IMR-90 (cell line): ENCODE measurements around the gene KPNA3. TPM values are rescaled to one million over a fixed set of nuclear protein-coding genes. Genes with fewer than 3 reads are reported as not detected.

ENCODE experiments used
- ATAC-seq: fragments of 200-7000 bp; cut with Tn5 transposase; 2 replicates; pipeline ENCODE4 v1.9.1; 2020; ENCODE audit warnings: low read depth, mild to moderate bottlenecking, moderate library complexity
- BruUV-seq: library from RNA; stranded (reverse); fragments of 400-500 nt; replicated peaks from 2 replicates; lab custom pipeline; 2021; lab: Mats Ljungman, UMichigan
- CTCF ChIA-PET: fragments of 300-600 bp; formaldehyde crosslinking; extraction: SDS; loops from one replicate; lab custom pipeline; 2021; ENCODE audit warnings: antibody characterized with exemption; lab: Yijun Ruan, JAX
- POLR2A ChIA-PET: fragments of 300-600 bp; sonication (Branson Sonifier 250); formaldehyde crosslinking; loops from one replicate; lab custom pipeline; 2022; ENCODE audit warnings: antibody characterized with exemption; ENCODE audit not compliant: unreplicated experiment; lab: Charles Lee
- DNase-seq: peaks from one replicate; pipeline ENCODE4 v3.0.0; 2013
- H2AFZ ChIP-seq: replicated peaks from 2 replicates; pipeline ENCODE3; 2013; ENCODE audit warnings: low read length, mild to moderate bottlenecking; ENCODE audit not compliant: poor library complexity
- H2AK5ac ChIP-seq: 2 replicates; pipeline ENCODE4 v1.6.1; 2013; ENCODE audit warnings: low read depth, low read length, inconsistent platforms
- H2AK9ac ChIP-seq: replicated peaks from 2 replicates; pipeline ENCODE3; 2013; ENCODE audit warnings: mild to moderate bottlenecking, low read depth, low read length, moderate library complexity; ENCODE audit not compliant: poor library complexity
- H2BK120ac ChIP-seq: 2 replicates; pipeline ENCODE4 v1.6.1; 2013; ENCODE audit warnings: low read depth, low read length, inconsistent platforms
- H2BK15ac ChIP-seq: 3 replicates; pipeline ENCODE4 v1.6.1; 2013; ENCODE audit warnings: low read depth, low read length, inconsistent platforms
- H2BK20ac ChIP-seq: 2 replicates; pipeline ENCODE4 v1.6.1; 2013; ENCODE audit warnings: low read depth, mild to moderate bottlenecking, inconsistent platforms, low read length, moderate library complexity
- H2BK5ac ChIP-seq: 2 replicates; pipeline ENCODE4 v1.6.1; 2013; ENCODE audit warnings: mild to moderate bottlenecking, low read depth, low read length, inconsistent platforms; ENCODE audit not compliant: poor library complexity, severe bottlenecking
- H3K14ac ChIP-seq: replicated peaks from 2 replicates; pipeline ENCODE4 v1.6.1; 2013; ENCODE audit warnings: low read depth, low read length, inconsistent platforms
- H3K18ac ChIP-seq: 2 replicates; pipeline ENCODE4 v1.6.1; 2013; ENCODE audit warnings: low read depth, low read length, control low read depth
- H3K23ac ChIP-seq: 2 replicates; pipeline ENCODE4 v1.6.1; 2013; ENCODE audit warnings: low read depth, low read length, inconsistent platforms
- H3K27ac ChIP-seq: 2 replicates; pipeline ENCODE4 v1.5.1; 2013; ENCODE audit warnings: mild to moderate bottlenecking, control low read depth, low read length; ENCODE audit not compliant: insufficient read depth
- H3K27me3 ChIP-seq: 2 replicates; pipeline ENCODE4 v1.6.1; 2013; ENCODE audit warnings: low read length; ENCODE audit not compliant: control insufficient read depth, insufficient read depth
- H3K36me3 ChIP-seq: 2 replicates; pipeline ENCODE4 v1.6.1; 2013; ENCODE audit warnings: low read length, mixed read lengths; ENCODE audit not compliant: control insufficient read depth, insufficient read depth
- H3K4ac ChIP-seq: 2 replicates; pipeline ENCODE4 v1.6.1; 2013; ENCODE audit warnings: low read depth, low read length, inconsistent platforms
- H3K4me1 ChIP-seq: 2 replicates; pipeline ENCODE4 v1.6.1; 2013; ENCODE audit warnings: low read length, mixed read lengths; ENCODE audit not compliant: control insufficient read depth, insufficient read depth
- H3K4me2 ChIP-seq: 2 replicates; pipeline ENCODE4 v1.6.1; 2013; ENCODE audit warnings: low read depth, mild to moderate bottlenecking, control low read depth, low read length, moderate library complexity
- H3K4me3 ChIP-seq: 2 replicates; pipeline ENCODE4 v1.5.1; 2013; ENCODE audit warnings: low read depth, mild to moderate bottlenecking, control low read depth, low read length, moderate library complexity; ENCODE audit not compliant: insufficient read depth
- H3K56ac ChIP-seq: 2 replicates; pipeline ENCODE4 v1.6.1; 2013; ENCODE audit warnings: low read length, inconsistent platforms; ENCODE audit not compliant: insufficient read depth; ENCODE audit errors: extremely low read depth
- H3K79me1 ChIP-seq, 2 experiments: 2 replicates each; pipeline ENCODE4 v1.6.1; 2013; ENCODE audit warnings: low read length in 2 of 2, inconsistent platforms in 1 of 2, low read depth in 1 of 2
- H3K9ac ChIP-seq: 2 replicates; pipeline ENCODE4 v1.6.1; 2013; ENCODE audit warnings: low read depth, low read length, control low read depth
- H3K9me1 ChIP-seq: 2 replicates; pipeline ENCODE4 v1.6.1; 2013; ENCODE audit warnings: low read length, inconsistent platforms; ENCODE audit not compliant: insufficient read depth
- H3K9me3 ChIP-seq: 2 replicates; pipeline ENCODE4 v1.6.1; 2013; ENCODE audit warnings: low read length; ENCODE audit not compliant: control insufficient read depth, insufficient read depth
- H4K20me1 ChIP-seq: 2 replicates; pipeline ENCODE4 v1.6.1; 2013; ENCODE audit warnings: low read length, inconsistent platforms; ENCODE audit not compliant: insufficient read depth
- H4K5ac ChIP-seq: 2 replicates; pipeline ENCODE4 v1.6.1; 2013; ENCODE audit warnings: mild to moderate bottlenecking, low read depth, low read length, control low read depth
- H4K8ac ChIP-seq, 2 experiments: 2 replicates each; pipeline ENCODE4 v1.6.1; 2013; ENCODE audit warnings: low read depth in 2 of 2, low read length in 2 of 2, control low read depth in 1 of 2, inconsistent platforms in 1 of 2
- H4K91ac ChIP-seq: 2 replicates; pipeline ENCODE4 v1.6.1; 2013; ENCODE audit warnings: low read depth, low read length, inconsistent platforms; ENCODE audit not compliant: insufficient read depth
- CEBPB ChIP-seq: IDR thresholded peaks from 2 replicates; pipeline ENCODE4 v1.6.1; 2012; ENCODE audit warnings: low read depth, low read length, improper control_type of control experiment
- CHD1 ChIP-seq: IDR thresholded peaks from 2 replicates; pipeline ENCODE4 v1.6.1; 2012; ENCODE audit warnings: low read depth, low read length, improper control_type of control experiment
- ELK1 ChIP-seq: fragments of 150-350 bp; IDR thresholded peaks from 2 replicates; pipeline ENCODE4 v1.6.1; 2016; ENCODE audit warnings: low read depth, mild to moderate bottlenecking, low read length, moderate library complexity, borderline replicate concordance
- FOS ChIP-seq: fragments of 150-350 bp; IDR thresholded peaks from 2 replicates; pipeline ENCODE4 v1.6.1; 2016; ENCODE audit warnings: low read depth, low read length
- MAZ ChIP-seq: IDR thresholded peaks from 2 replicates; pipeline ENCODE4 v1.6.1; 2012; ENCODE audit warnings: low read depth, mild to moderate bottlenecking, low read length, improper control_type of control experiment, moderate library complexity, borderline replicate concordance
- NFE2L2 ChIP-seq: fragments of 150-350 bp; IDR thresholded peaks from 2 replicates; pipeline ENCODE4 v1.6.1; 2016; ENCODE audit warnings: low read depth, mild to moderate bottlenecking, low read length
- RAD21 ChIP-seq: IDR thresholded peaks from 2 replicates; pipeline ENCODE4 v1.6.1; 2012; ENCODE audit warnings: low read length, improper control_type of control experiment
- WGBS, 2 experiments: methylation state at CpG; one replicate each; pipeline versions ENCODE4 v1.1.5 to v1.1.7; 2013; ENCODE audit warnings: missing lambda C conversion rate in 2 of 2; ENCODE audit not compliant: insufficient read length in 1 of 2; ENCODE audit errors: extremely low coverage in 2 of 2; 5-methylcytosine and 5-hydroxymethylcytosine counted together
- dilution Hi-C: fragments of 300-500 bp; cut with HindIII; formaldehyde crosslinking; loops from one replicate; pipeline ENCODE4 v1.14.3; 2018; ENCODE audit warnings: low sequenced_read_pairs; ENCODE audit not compliant: unreplicated experiment
- in situ Hi-C: fragments of 300-500 bp; cut with MboI; formaldehyde crosslinking; loops from 3 replicates; pipeline ENCODE4 v1.14.3; 2019; ENCODE audit warnings: low sequenced_read_pairs, inconsistent platforms, mixed read lengths
- intact Hi-C: fragments of 100-400 bp; cut with micrococcal nuclease; formaldehyde crosslinking; loops from 2 replicates; pipeline ENCODE4 v1.10.0; 2022
- polyA plus RNA-seq, 3 experiments: library from polyadenylated mRNA; depleted of rRNA; stranded (reverse); fragments of >200 nt; gene quantifications; 2 replicates each; pipeline ENCODE4 v1.2.3, GENCODE V29; 2012; ENCODE audit warnings: low replicate concordance in 1 of 3
- total RNA-seq: library from RNA; depleted of rRNA; stranded (reverse); fragments of >200 nt; gene quantifications from 2 replicates; pipeline ENCODE4 v1.2.3, GENCODE V29; 2012

The KPNA3 gene
- total and polyA plus RNA-seq, 2 of the 4 experiments (the other 2 are of a cell fraction): 25.3 to 48.6 TPM

DNA sequence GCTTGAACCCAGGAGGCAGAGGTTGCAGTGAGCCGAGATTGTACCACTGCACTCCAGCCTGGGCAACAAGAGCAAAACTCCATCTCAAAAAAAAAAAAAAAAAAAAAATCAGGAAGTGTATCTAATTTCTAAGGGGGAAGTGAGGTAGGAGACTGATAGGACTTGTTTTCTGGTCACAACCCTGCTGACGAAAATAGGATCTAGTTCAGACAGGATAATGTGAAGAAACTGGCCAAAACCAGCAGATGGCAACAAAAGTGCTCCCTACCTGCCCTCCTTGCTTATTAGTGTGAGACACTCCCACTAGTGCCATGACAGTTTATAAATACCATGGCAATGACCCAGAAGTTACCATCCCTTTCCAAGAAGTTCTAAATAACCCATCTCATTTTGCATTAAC, 36.0 kb upstream of the KPNA3 start:
- Histone ChIP-seq H2AK5ac (no peak overlapping the region), H3K9me3 (no peaks in the 10 kb centered on the region; the same call in 1 of the 2 replicates), H3K27ac (no peak overlapping the region), H4K20me1 (no peaks in the 10 kb centered on the region), H2BK20ac (no peak overlapping the region), H3K4me2 (no peak overlapping the region), H3K4me1 (no peaks in the 10 kb centered on the region), H2BK120ac (no peak overlapping the region), H2BK15ac (no peak overlapping the region), H2BK5ac (no peak overlapping the region), H4K8ac (no peak overlapping the region), H3K79me1 (no peaks in the 10 kb centered on the region), H2AFZ (no peak overlapping the region), H3K4me3 (no peak overlapping the region), H3K14ac (no peak overlapping the region), H3K18ac (no peak overlapping the region), H3K36me3 (no peaks in the 10 kb centered on the region), H3K56ac (no peak overlapping the region), H3K27me3 (peaks cover 4% of the 10 kb centered on the region), H4K5ac (no peak overlapping the region), H2AK9ac (no peak overlapping the region), H3K4ac (no peak overlapping the region), H4K91ac (no peak overlapping the region), H3K9me1 (no peaks in the 10 kb centered on the region; the same call in 1 of the 2 replicates), H3K9ac (no peak overlapping the region), H3K23ac (no peak overlapping the region)
- POLR2A ChIA-PET: no interaction called here
- TF ChIP-seq FOS (no peak), MAZ (no peak), NFE2L2 (no peak), ELK1 (no peak), CHD1 (no peak), RAD21 (no peak), CEBPB (no peak)
- dilution Hi-C loops (no loop called here), intact Hi-C loops (no loop called here), in situ Hi-C loops (no loop called here)
- no TSS peak for BruUV-seq
- DNase-seq (no peak), ATAC-seq (no peak)
- CTCF ChIA-PET: no interaction called here
- WGBS, 2 experiments: no CpG with 5 or more reads among the region's 2 CpGs
